H9 (cell line): ENCODE measurements around the gene ARHGDIB. TPM values are rescaled to one million over a fixed set of nuclear protein-coding genes. Genes with fewer than 3 reads are reported as not detected.

ENCODE experiments used
- DNase-seq: peaks from one replicate; pipeline ENCODE4 v3.0.0-alpha.2; 2017
- H2AFZ ChIP-seq: one replicate; pipeline ENCODE4 v1.6.1; 2013; ENCODE audit warnings: mild to moderate bottlenecking, low read length, control low read depth, moderate library complexity
- H2AK5ac ChIP-seq: 2 replicates; pipeline ENCODE4 v1.6.1; 2013; ENCODE audit warnings: low read length, control low read depth, mixed read lengths; ENCODE audit not compliant: insufficient read length
- H2BK120ac ChIP-seq: one replicate; pipeline ENCODE4 v1.6.1; 2013; ENCODE audit warnings: low read depth, mild to moderate bottlenecking, low read length, control low read depth, inconsistent platforms; ENCODE audit not compliant: poor library complexity, severe bottlenecking
- H2BK12ac ChIP-seq: 2 replicates; pipeline ENCODE4 v1.6.1; 2013; ENCODE audit warnings: low read length, control low read depth, mixed read lengths, low read depth; ENCODE audit not compliant: insufficient read length
- H2BK15ac ChIP-seq: 2 replicates; pipeline ENCODE4 v1.6.1; 2013; ENCODE audit warnings: low read depth, low read length, control low read depth
- H2BK20ac ChIP-seq: one replicate; pipeline ENCODE4 v1.6.1; 2013; ENCODE audit warnings: low read depth, mild to moderate bottlenecking, low read length, control low read depth, inconsistent platforms; ENCODE audit not compliant: poor library complexity, severe bottlenecking
- H2BK5ac ChIP-seq: 2 replicates; pipeline ENCODE4 v1.6.1; 2013; ENCODE audit warnings: low read length, control low read depth, mixed read lengths; ENCODE audit not compliant: insufficient read length
- H3K14ac ChIP-seq: 2 replicates; pipeline ENCODE4 v1.6.1; 2013; ENCODE audit warnings: low read length, control low read depth; ENCODE audit not compliant: insufficient read depth
- H3K18ac ChIP-seq: 2 replicates; pipeline ENCODE4 v1.6.1; 2013; ENCODE audit warnings: low read depth, mild to moderate bottlenecking, mixed read lengths, low read length, control low read depth; ENCODE audit not compliant: insufficient read length
- H3K23ac ChIP-seq: 2 replicates; pipeline ENCODE4 v1.6.1; 2013; ENCODE audit warnings: low read length, control low read depth, mixed read lengths, low read depth; ENCODE audit not compliant: insufficient read length
- H3K23me2 ChIP-seq: 2 replicates; pipeline ENCODE4 v1.6.1; 2013; ENCODE audit warnings: low read depth, mild to moderate bottlenecking, mixed read lengths, low read length, control low read depth; ENCODE audit not compliant: insufficient read length, poor library complexity, severe bottlenecking
- H3K27ac ChIP-seq: 2 replicates; pipeline ENCODE4 v1.5.1; 2013; ENCODE audit warnings: low read length, control low read depth, mixed read lengths, low read depth; ENCODE audit not compliant: insufficient read length
- H3K27me3 ChIP-seq: 2 replicates; pipeline ENCODE4 v1.6.1; 2013; ENCODE audit warnings: low read length, control low read depth, inconsistent platforms; ENCODE audit not compliant: insufficient read depth
- H3K4ac ChIP-seq: 2 replicates; pipeline ENCODE4 v1.6.1; 2013; ENCODE audit warnings: low read depth, mild to moderate bottlenecking, control low read depth, inconsistent platforms, low read length, moderate library complexity
- H3K4me1 ChIP-seq: 2 replicates; pipeline ENCODE4 v1.6.1; 2013; ENCODE audit warnings: low read length, control low read depth, inconsistent platforms; ENCODE audit not compliant: insufficient read depth
- H3K4me2 ChIP-seq: 2 replicates; pipeline ENCODE4 v1.6.1; 2013; ENCODE audit warnings: low read length, control low read depth, mixed read lengths; ENCODE audit not compliant: insufficient read length, insufficient read depth
- H3K56ac ChIP-seq: 2 replicates; pipeline ENCODE4 v1.6.1; 2013; ENCODE audit warnings: low read depth, mild to moderate bottlenecking, mixed read lengths, low read length, control low read depth; ENCODE audit not compliant: insufficient read length
- H3K79me1 ChIP-seq: 2 replicates; pipeline ENCODE4 v1.6.1; 2013; ENCODE audit warnings: low read depth, mild to moderate bottlenecking, moderate library complexity, low read length, control low read depth, inconsistent platforms; ENCODE audit not compliant: insufficient read depth, poor library complexity, severe bottlenecking
- H3K79me2 ChIP-seq: 2 replicates; pipeline ENCODE4 v1.6.1; 2013; ENCODE audit warnings: low read length, control low read depth, inconsistent platforms; ENCODE audit not compliant: insufficient read depth
- H3K9ac ChIP-seq: 2 replicates; pipeline ENCODE4 v1.6.1; 2013; ENCODE audit warnings: low read length, control low read depth, mixed read lengths; ENCODE audit not compliant: insufficient read length; ENCODE audit errors: extremely low read depth
- H3K9me3 ChIP-seq: one replicate; pipeline ENCODE4 v1.6.1; 2013; ENCODE audit warnings: low read depth, low read length, inconsistent platforms; ENCODE audit not compliant: control insufficient read depth
- H3T11ph ChIP-seq: one replicate; pipeline ENCODE4 v1.6.1; 2013; ENCODE audit warnings: mild to moderate bottlenecking, low read length, control low read depth, inconsistent platforms
- H4K20me1 ChIP-seq: one replicate; pipeline ENCODE4 v1.6.1; 2013; ENCODE audit not compliant: control insufficient read depth, insufficient read length, insufficient read depth
- H4K5ac ChIP-seq: 2 replicates; pipeline ENCODE4 v1.6.1; 2013; ENCODE audit warnings: low read depth, mild to moderate bottlenecking, mixed read lengths, low read length, control low read depth; ENCODE audit not compliant: insufficient read length
- H4K8ac ChIP-seq: replicated peaks from 2 replicates; pipeline ENCODE4 v1.6.1; 2013; ENCODE audit warnings: low read length, control low read depth, mixed read lengths, low read depth; ENCODE audit not compliant: insufficient read length
- H4K91ac ChIP-seq: 2 replicates; pipeline ENCODE4 v1.6.1; 2013; ENCODE audit warnings: low read depth, mild to moderate bottlenecking, moderate library complexity, mixed read lengths, low read length, control low read depth; ENCODE audit not compliant: insufficient read length
- H3K27ac Mint-ChIP-seq, 3 experiments: 2 replicates in 2 of 3; 3 replicates in 1 of 3; pipeline ENCODE4 v1.8.0; 2020 to 2021; ENCODE audit warnings: mixed read lengths in 3 of 3, mild to moderate bottlenecking in 1 of 3, moderate library complexity in 1 of 3
- H3K27me3 Mint-ChIP-seq: 2 replicates; pipeline ENCODE4 v1.8.0; 2021; ENCODE audit warnings: low read depth, mild to moderate bottlenecking, moderate library complexity, mixed read lengths
- H3K36me3 Mint-ChIP-seq, 3 experiments: 2 replicates in 2 of 3; 3 replicates in 1 of 3; pipeline ENCODE4 v1.8.0; 2020 to 2021; ENCODE audit warnings: low read depth in 3 of 3, mixed read lengths in 3 of 3; ENCODE audit not compliant: insufficient read depth in 1 of 3
- H3K4me1 Mint-ChIP-seq, 2 experiments: 2 replicates each; pipeline ENCODE4 v1.8.0; 2020; ENCODE audit warnings: mixed read lengths in 2 of 2
- H3K4me3 Mint-ChIP-seq, 2 experiments: 2 replicates in 1 of 2; 3 replicates in 1 of 2; pipeline ENCODE4 v1.8.0; 2020 to 2021; ENCODE audit warnings: mild to moderate bottlenecking in 2 of 2, mixed read lengths in 2 of 2, moderate library complexity in 1 of 2
- H3K9me3 Mint-ChIP-seq, 2 experiments: 2 replicates in 1 of 2; 3 replicates in 1 of 2; pipeline ENCODE4 v1.8.0; 2020; ENCODE audit warnings: mild to moderate bottlenecking in 2 of 2, mixed read lengths in 2 of 2, moderate library complexity in 1 of 2
- WGBS: extraction: QIAGEN DNeasy Blood & Tissue Kit; methylation state at CpG from one replicate; pipeline ENCODE4 v1.1.7; 2013; ENCODE audit warnings: missing lambda C conversion rate, low lambda C conversion rate, mixed read lengths; ENCODE audit not compliant: insufficient read length; ENCODE audit errors: extremely low coverage; 5-methylcytosine and 5-hydroxymethylcytosine counted together
- total RNA-seq: library from RNA; stranded (reverse); gene quantifications from 2 replicates; pipeline ENCODE4 v1.2.1, GENCODE V29; 2021
- TF ChIP-seq, protein P1 (sequence below): fragments of 200-600 bp; sonication (generic); conservative IDR thresholded peaks from 3 replicates; pipeline ENCODE4 v1.8.0; 2021; ENCODE audit warnings: antibody characterized with exemption, mild to moderate bottlenecking

Gene ARHGDIB
- total RNA-seq, 1 experiment from 2014 or later, result 0.44 TPM

DNA sequence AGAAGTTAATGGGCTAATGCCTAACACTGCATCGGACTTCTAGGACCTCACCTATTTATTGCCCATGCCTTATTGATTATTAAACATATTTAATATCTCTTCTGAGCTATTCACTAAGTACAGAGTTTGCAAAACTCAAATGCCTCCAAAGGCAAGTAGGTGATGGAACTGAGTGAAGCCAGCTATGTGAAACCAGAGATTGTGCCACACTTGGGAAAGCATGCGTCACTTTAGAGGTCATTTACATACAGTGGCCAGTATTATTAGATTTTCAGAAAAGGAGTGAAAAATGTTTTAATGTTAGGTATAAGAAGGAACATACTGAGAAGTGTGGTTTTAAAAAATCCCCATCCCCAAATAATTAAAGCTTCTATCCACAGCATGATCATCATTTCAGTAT is 39.2 kb upstream of the ARHGDIB start:
- Histone ChIP-seq H2AK5ac (no peak overlapping the region), H2BK5ac (no peak overlapping the region), H3K4me2 (no peak overlapping the region), H3K79me1 (no peaks in the 10 kb centered on the region), H3K9ac (no peak overlapping the region), H4K20me1 (no peaks in the 10 kb centered on the region), H3K79me2 (no peaks in the 10 kb centered on the region), H3K18ac (no peak overlapping the region), H3T11ph (no peak overlapping the region), H2BK15ac (no peak overlapping the region), H3K4me1 (no peaks in the 10 kb centered on the region; the same call in 1 of the 2 replicates), H3K27me3 (no peaks in the 10 kb centered on the region), H4K8ac (no peak overlapping the region), H2BK120ac (no peak overlapping the region), H3K4ac (no peak overlapping the region), H3K27ac (no peak overlapping the region), H2AFZ (no peak overlapping the region), H2BK20ac (no peak overlapping the region), H4K91ac (no peak overlapping the region), H4K5ac (no peak overlapping the region), H3K23ac (no peak overlapping the region), H3K9me3 (no peaks in the 10 kb centered on the region), H3K14ac (no peak overlapping the region), H2BK12ac (no peak overlapping the region), H3K23me2 (no peaks in the 10 kb centered on the region), H3K56ac (no peak overlapping the region)
- no CpG with 5 or more reads among the region's 2 CpGs for WGBS
- Mint-ChIP-seq H3K36me3 (no peaks in the 10 kb centered on the region), H3K4me3 (no peak overlapping the region), H3K9me3 (peaks cover 0 to 2% of the 10 kb centered on the region in 2 experiments; a peak in 1 of 5 replicates), H3K4me1 (peaks cover 9 to 11% of the 10 kb centered on the region in 2 experiments), H3K27ac (no peak overlapping the region), H3K27me3 (no peaks in the 10 kb centered on the region)
- no peak for DNase-seq
- TF ChIP-seq, protein P1, sequence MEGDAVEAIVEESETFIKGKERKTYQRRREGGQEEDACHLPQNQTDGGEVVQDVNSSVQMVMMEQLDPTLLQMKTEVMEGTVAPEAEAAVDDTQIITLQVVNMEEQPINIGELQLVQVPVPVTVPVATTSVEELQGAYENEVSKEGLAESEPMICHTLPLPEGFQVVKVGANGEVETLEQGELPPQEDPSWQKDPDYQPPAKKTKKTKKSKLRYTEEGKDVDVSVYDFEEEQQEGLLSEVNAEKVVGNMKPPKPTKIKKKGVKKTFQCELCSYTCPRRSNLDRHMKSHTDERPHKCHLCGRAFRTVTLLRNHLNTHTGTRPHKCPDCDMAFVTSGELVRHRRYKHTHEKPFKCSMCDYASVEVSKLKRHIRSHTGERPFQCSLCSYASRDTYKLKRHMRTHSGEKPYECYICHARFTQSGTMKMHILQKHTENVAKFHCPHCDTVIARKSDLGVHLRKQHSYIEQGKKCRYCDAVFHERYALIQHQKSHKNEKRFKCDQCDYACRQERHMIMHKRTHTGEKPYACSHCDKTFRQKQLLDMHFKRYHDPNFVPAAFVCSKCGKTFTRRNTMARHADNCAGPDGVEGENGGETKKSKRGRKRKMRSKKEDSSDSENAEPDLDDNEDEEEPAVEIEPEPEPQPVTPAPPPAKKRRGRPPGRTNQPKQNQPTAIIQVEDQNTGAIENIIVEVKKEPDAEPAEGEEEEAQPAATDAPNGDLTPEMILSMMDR, result no peak
